ENCODE data around the gene UTP14C.

DNA sequence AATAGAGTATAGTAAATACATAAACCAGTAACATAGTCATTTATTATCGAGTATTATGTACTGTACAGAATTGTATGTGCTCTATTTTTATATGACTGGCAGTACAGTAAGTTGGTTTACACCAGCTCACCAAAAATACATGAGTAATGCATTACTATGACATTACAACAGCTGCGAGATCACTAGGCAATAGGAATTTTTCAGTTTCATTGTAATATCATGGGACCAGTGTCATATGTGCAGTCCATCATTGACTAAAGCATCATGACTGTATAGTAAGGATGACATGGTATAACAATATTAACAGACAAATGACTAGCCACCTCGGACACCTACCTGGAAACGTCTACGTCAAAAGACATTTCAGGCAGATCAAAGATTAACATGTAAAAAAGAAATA lies 46.9 kb upstream of the UTP14C start:
- TF ChIP-seq EZH2 (IDR thresholded peaks at IDR 0.05) (no peak), POLR2AphosphoS5 (IDR thresholded peaks at IDR 0.05; ENCODE audit: borderline replicate concordance, low read depth, low read length) (no peak)

Measured in SK-N-MC (cell line).